GM06990 (cell line): ENCODE measurements around the gene ALG8.

Experiments used
- DNase-seq: peaks from one replicate; pipeline ENCODE4 v3.0.0-alpha.2; 2011; ENCODE audit not compliant: insufficient read length; ENCODE audit errors: extremely low read depth
- H3K27me3 ChIP-seq: replicated peaks from 2 replicates; pipeline ENCODE4 v1.6.0; 2011; ENCODE audit warnings: low read length; ENCODE audit not compliant: control insufficient read depth, insufficient read depth
- H3K36me3 ChIP-seq: 2 replicates; pipeline ENCODE4 v1.5.1; 2011; ENCODE audit warnings: low read length; ENCODE audit not compliant: control insufficient read depth, insufficient read depth
- H3K4me3 ChIP-seq: replicated peaks from 2 replicates; pipeline ENCODE4 v1.5.1; 2011; ENCODE audit warnings: low read depth, mild to moderate bottlenecking, control low read depth, low read length
- CTCF ChIP-seq: IDR thresholded peaks from 2 replicates; pipeline ENCODE4 v1.5.1; 2011; ENCODE audit warnings: low read length, control low read depth, mild to moderate bottlenecking, inconsistent platforms; ENCODE audit not compliant: insufficient read depth, poor library complexity, severe bottlenecking

Gene ALG8

GRCh38 chr11:78131956-78132355, 7.5 kb downstream of the ALG8 start:
- peaks cover 2% of the 10 kb centered on the region for H3K36me3 ChIP-seq
- H3K4me3 ChIP-seq, result no peak overlapping the region
- no peak for DNase-seq
- no peaks in the 10 kb centered on the region for H3K27me3 ChIP-seq
- no peak for TF ChIP-seq CTCF

DNA sequence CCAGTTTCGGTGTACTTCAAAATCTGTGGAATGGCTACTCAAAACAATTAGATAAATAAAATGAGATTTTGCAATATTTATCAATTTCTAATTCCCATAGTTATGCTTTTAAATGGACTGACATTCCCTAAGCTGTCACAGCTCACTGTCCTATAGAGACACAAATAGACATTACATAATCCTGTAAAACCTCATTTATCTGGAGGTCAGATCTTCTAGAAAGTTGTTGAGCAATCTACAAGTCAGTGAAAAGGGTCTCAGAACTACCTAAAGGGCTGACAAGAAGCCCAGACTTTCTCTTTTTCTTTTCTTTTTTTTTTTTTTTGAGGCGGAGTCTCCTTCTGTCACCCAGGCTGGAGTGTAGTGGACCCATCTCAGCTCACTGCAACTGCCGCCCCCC, 12.0 kb downstream of the ALG8 start:
- no peak for DNase-seq
- no peak for TF ChIP-seq CTCF
- H3K27me3 ChIP-seq, result no peaks in the 10 kb centered on the region
- H3K4me3 ChIP-seq, result no peak overlapping the region
- H3K36me3 ChIP-seq, result peaks cover 2% of the 10 kb centered on the region; the same call in 1 of the 2 replicates

DNA sequence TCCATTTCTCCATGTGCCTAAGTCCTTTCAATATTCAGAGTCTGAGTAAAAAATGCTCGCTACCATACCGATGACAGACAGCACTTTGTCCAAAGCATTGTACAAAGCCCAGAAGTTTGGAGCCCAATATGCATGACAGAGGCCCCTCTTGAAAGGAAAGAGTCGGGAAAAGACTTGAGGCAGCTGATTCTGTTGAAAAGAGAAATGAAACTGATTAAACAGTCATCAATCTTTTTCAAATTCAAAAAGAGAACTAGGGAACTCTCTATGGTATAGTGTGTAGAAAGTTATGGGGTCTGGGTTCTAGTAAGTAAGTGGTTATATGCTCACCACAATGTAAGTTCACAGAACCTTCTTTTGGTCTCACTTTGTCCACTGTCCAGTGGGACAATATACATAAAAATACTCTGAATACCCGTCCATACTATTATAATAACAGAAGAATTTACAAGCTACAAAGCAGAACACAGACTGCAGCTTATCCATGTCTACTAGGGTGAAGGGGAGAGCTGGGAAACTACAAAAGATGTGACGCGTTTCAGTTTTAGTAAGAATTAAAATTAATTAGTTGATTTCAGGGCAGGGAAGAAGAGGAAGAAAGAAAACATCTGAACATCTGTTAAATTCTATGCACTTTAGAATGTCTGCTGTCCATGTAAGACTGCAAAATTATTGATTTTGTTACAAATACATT, 26.7 kb downstream of the ALG8 start:
- peaks cover 3% of the 10 kb centered on the region for H3K36me3 ChIP-seq
- no peak for DNase-seq

GRCh38 chr11:78111298-78111697, 28.1 kb downstream of the ALG8 start:
- Histone ChIP-seq H3K27me3 (no peaks in the 10 kb centered on the region), H3K36me3 (peaks cover 3% of the 10 kb centered on the region), H3K4me3 (no peak overlapping the region)
- DNase-seq, result no peak
- no peak for TF ChIP-seq CTCF

More for the DNA sequence above, 26.7 kb downstream of the ALG8 start:
- Histone ChIP-seq H3K4me3 (no peak overlapping the region), H3K27me3 (no peaks in the 10 kb centered on the region)
- no peak for TF ChIP-seq CTCF

GRCh38 chr11:78110830-78111229, 28.6 kb downstream of the ALG8 start:
- Histone ChIP-seq H3K27me3 (no peaks in the 10 kb centered on the region), H3K4me3 (no peak overlapping the region), H3K36me3 (peaks cover 3% of the 10 kb centered on the region)
- TF ChIP-seq CTCF, result no peak
- DNase-seq, result no peak

DNA sequence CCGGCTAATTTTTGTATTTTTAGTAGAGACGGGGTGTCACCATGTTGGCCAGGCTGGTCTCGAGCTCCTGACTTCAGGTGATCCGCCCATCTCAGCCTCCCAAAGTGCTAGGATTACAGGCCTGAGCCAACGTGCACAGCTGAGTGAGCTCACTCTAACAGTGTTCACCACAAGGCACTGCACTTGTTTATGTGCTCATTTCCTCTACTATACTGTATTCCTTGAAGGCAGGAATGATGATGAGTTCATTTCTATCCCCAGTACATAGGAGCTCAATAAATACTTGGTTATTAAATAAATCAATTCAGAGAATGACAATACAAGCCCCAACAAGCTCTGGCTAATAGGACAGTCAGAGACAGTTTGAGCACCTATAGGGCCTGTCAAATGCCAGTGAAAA, 29.1 kb downstream of the ALG8 start:
- DNase-seq, result no peak
- no peak overlapping the region for H3K4me3 ChIP-seq
- no peak for TF ChIP-seq CTCF
- peaks cover 3% of the 10 kb centered on the region for H3K36me3 ChIP-seq
- H3K27me3 ChIP-seq, result no peaks in the 10 kb centered on the region
